Measurements from ENCODE around the gene UPK2.

UPK2 gene

GRCh38 chr11:118930094-118930712 is 25.9 kb upstream of the UPK2 start:
- H4K20me1 ChIP-seq (ENCODE audit: insufficient read depth, low read length, poor library complexity, severe bottlenecking), result no peaks in the 10 kb centered on the region
- peak overlapping the region; percentile 98 for H3K4me2 ChIP-seq (ENCODE audit: low read depth, low read length, poor library complexity, severe bottlenecking)
- peaks cover 2% of the 10 kb centered on the region for H3K79me2 ChIP-seq (ENCODE audit: insufficient read depth, low read length)
- peaks cover 15% of the 10 kb centered on the region for H3K4me1 ChIP-seq (ENCODE audit: insufficient read depth, low read length, poor library complexity, severe bottlenecking)
- peak overlapping the region; percentile 80 for H3K9ac ChIP-seq (ENCODE audit: low read depth, low read length, poor library complexity, severe bottlenecking)
- H3K36me3 ChIP-seq (ENCODE audit: insufficient read depth, low read length), result no peaks in the 10 kb centered on the region
- H3K9me3 ChIP-seq (ENCODE audit: insufficient read depth, low read depth, low read length), result no peaks in the 10 kb centered on the region
- H3K9me2 ChIP-seq (replicated peaks; ENCODE audit: low read depth, low read length), result no peaks in the 10 kb centered on the region
- peak overlapping the region; percentile 88 for H3K4me3 ChIP-seq (ENCODE audit: low read length, poor library complexity, severe bottlenecking)
- H2AFZ ChIP-seq (ENCODE audit: low read length), result peak overlapping the region; percentile 92
- H3K27me3 ChIP-seq (ENCODE audit: insufficient read depth, low read length, poor library complexity, severe bottlenecking), result no peaks in the 10 kb centered on the region
- no peaks in the 10 kb centered on the region; the same call in 1 of the 2 replicates for H3F3A ChIP-seq (ENCODE audit: low read depth)
- TF ChIP-seq EZH2phosphoT487 (IDR thresholded peaks at IDR 0.05; ENCODE audit: borderline replicate concordance) (no peak), CTCF (conservative IDR thresholded peaks at IDR 0.05; ENCODE audit: low read length) (peak; percentile 96)

DNA sequence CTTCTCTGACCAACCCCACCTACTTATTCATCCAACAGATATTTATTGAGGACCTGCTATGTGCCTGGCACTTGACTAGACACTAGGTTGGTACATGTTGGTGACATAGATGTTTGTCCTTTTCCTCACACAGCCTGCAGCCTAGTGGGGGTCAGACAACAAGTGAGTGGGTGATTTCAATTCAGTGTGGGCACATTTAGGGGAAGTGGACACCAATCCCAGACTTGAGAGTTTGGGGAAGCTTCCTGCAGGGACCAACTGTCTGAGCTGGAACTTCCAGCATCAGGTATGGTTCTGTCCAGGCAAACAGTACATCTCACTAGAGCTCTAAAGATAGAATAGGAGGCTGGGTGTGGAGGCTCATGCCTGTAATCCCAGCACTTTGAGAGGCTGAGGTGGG is 24.5 kb upstream of the UPK2 start:
- H3K79me2 ChIP-seq (ENCODE audit: insufficient read depth, low read length), result no peaks in the 10 kb centered on the region
- H2AFZ ChIP-seq (ENCODE audit: low read length), result no peak overlapping the region
- no peak overlapping the region for H3K9ac ChIP-seq (ENCODE audit: low read depth, low read length, poor library complexity, severe bottlenecking)
- no peaks in the 10 kb centered on the region for H3K9me2 ChIP-seq (replicated peaks; ENCODE audit: low read depth, low read length)
- no peak overlapping the region for H3K4me3 ChIP-seq (ENCODE audit: low read length, poor library complexity, severe bottlenecking)
- H4K20me1 ChIP-seq (ENCODE audit: insufficient read depth, low read length, poor library complexity, severe bottlenecking), result no peaks in the 10 kb centered on the region
- no peak overlapping the region for H3K4me2 ChIP-seq (ENCODE audit: low read depth, low read length, poor library complexity, severe bottlenecking)
- TF ChIP-seq EZH2phosphoT487 (IDR thresholded peaks at IDR 0.05; ENCODE audit: borderline replicate concordance) (no peak), CTCF (conservative IDR thresholded peaks at IDR 0.05; ENCODE audit: low read length) (no peak)
- H3K36me3 ChIP-seq (ENCODE audit: insufficient read depth, low read length), result no peaks in the 10 kb centered on the region
- H3F3A ChIP-seq (ENCODE audit: low read depth), result no peaks in the 10 kb centered on the region; the same call in 1 of the 2 replicates
- H3K4me1 ChIP-seq (ENCODE audit: insufficient read depth, low read length, poor library complexity, severe bottlenecking), result peaks cover 15% of the 10 kb centered on the region
- no peaks in the 10 kb centered on the region for H3K27me3 ChIP-seq (ENCODE audit: insufficient read depth, low read length, poor library complexity, severe bottlenecking)
- no peaks in the 10 kb centered on the region for H3K9me3 ChIP-seq (ENCODE audit: insufficient read depth, low read depth, low read length)

- Histone ChIP-seq H3K4me2 (ENCODE audit: low read depth, low read length, poor library complexity, severe bottlenecking) (no peak overlapping the region), H3K36me3 (ENCODE audit: insufficient read depth, low read length) (no peaks in the 10 kb centered on the region), H3K9me2 (replicated peaks; ENCODE audit: low read depth, low read length) (no peaks in the 10 kb centered on the region), H2AFZ (ENCODE audit: low read length) (no peak overlapping the region), H3K79me2 (ENCODE audit: insufficient read depth, low read length) (no peaks in the 10 kb centered on the region), H3K9me3 (ENCODE audit: insufficient read depth, low read depth, low read length) (no peaks in the 10 kb centered on the region), H4K20me1 (ENCODE audit: insufficient read depth, low read length, poor library complexity, severe bottlenecking) (no peaks in the 10 kb centered on the region), H3K27me3 (ENCODE audit: insufficient read depth, low read length, poor library complexity, severe bottlenecking) (no peaks in the 10 kb centered on the region), H3K9ac (ENCODE audit: low read depth, low read length, poor library complexity, severe bottlenecking) (no peak overlapping the region), H3K4me3 (ENCODE audit: low read length, poor library complexity, severe bottlenecking) (no peak overlapping the region), H3K4me1 (ENCODE audit: insufficient read depth, low read length, poor library complexity, severe bottlenecking) (peaks cover 10% of the 10 kb centered on the region), H3F3A (ENCODE audit: low read depth) (no peaks in the 10 kb centered on the region; the same call in 1 of the 2 replicates)
- TF ChIP-seq EZH2phosphoT487 (IDR thresholded peaks at IDR 0.05; ENCODE audit: borderline replicate concordance), result no peak
- no peak for TF ChIP-seq CTCF (conservative IDR thresholded peaks at IDR 0.05; ENCODE audit: low read length)
Measured at GRCh38 chr11:118933486-118933885, 22.6 kb upstream of the UPK2 start.

All from Loucy (cell line).